Measurements from ENCODE around the gene CDK10.
"Not testable (repeated sequence)": the region's sequence is repeated elsewhere in the genome, so short reads cannot be mapped to it uniquely, and the experiment has no call there.

The CDK10 gene

DNA sequence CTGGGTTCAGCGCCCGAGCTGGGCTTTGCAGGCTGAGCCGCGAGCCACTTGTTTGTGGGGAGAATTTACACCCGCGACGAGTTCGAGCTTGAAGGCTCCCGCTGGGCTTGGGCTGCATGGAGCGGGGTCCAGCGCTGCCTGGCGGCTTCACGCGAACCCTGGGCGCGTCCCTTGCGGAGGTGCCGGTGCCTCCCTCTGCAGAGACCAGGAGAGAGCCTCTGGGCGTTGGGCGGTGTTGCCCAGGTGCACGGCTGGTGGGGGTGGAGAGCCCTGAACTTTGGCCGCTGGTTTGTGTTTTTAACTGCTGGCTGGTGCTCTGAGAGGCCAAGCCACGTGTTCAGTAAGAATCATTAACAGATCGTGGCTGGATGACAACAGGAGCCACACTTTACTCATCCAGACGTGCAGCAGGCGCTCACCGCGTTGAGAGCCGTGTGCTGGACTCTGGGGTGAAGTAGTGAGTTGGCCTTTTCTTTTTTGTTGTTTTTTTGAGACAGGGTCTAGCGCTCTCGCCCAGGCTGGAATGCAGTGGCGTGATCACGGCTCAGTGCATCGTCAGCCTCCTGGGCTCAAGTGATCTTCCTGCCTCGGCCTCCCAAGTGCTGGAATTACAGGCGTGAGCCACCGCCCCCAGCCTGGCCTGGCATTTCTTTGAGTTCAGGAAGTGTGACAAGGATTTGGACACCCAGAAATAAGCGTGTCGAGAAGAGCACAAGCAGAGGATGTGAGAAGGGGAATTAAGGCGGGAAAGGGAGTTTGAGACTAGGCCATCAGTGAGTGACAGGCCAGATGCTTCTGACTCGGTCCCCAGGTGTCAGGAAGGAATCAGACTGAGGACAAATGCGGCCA, 827 bp downstream of the CDK10 start:
- no peak for DNase-seq (ENCODE audit: low read depth, low spot score)
- peak overlapping the region; percentile 96 for H3K9ac ChIP-seq (ENCODE audit: insufficient read length, low read depth)
- H3K27me3 ChIP-seq (ENCODE audit: insufficient read depth, insufficient read length), result no peaks in the 10 kb centered on the region
- H3K9me3 ChIP-seq (ENCODE audit: insufficient read depth, low read length), result peaks cover 28% of the 10 kb centered on the region; the same call in 1 of the 2 replicates
- H3K36me3 ChIP-seq (ENCODE audit: insufficient read depth, insufficient read length, low read length), result peaks cover 54% of the 10 kb centered on the region
- TF ChIP-seq ZNF274 (IDR thresholded peaks at IDR 0.05; ENCODE audit: low read depth, low read length) (no peak), SUZ12 (IDR thresholded peaks at IDR 0.05; ENCODE audit: extremely low read depth, insufficient read depth, insufficient read length) (no peak), YY1 (IDR thresholded peaks at IDR 0.05; ENCODE audit: insufficient read depth, insufficient read length) (no peak)
- H3K4me3 ChIP-seq (ENCODE audit: insufficient read length, low read depth), result peak overlapping the region; percentile 97
- H3K4me1 ChIP-seq (ENCODE audit: insufficient read depth, insufficient read length), result peaks cover 17% of the 10 kb centered on the region

DNA sequence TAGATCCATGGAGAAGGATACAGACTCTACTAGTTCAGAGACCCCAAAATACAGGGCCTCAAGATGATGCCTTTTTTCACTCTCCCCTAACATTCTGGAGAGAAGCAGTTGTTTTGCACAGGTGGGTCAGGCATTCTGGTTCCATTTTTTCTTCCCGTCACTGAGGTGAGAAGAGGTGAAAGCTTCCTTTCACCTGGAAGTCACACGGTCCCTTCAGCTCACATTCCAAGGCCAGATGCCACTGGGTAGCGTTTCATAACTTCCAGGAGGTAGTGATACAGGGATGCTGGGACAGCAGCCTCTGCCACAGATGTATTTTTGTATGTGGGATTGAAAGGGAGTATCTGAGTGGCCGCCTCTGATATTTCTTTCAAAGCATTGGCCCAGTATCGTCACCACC, 1.9 kb downstream of the CDK10 start:
- peaks cover 18% of the 10 kb centered on the region; the same call in 1 of the 2 replicates for H3K9me3 ChIP-seq (ENCODE audit: insufficient read depth, low read length)
- H3K4me3 ChIP-seq (ENCODE audit: insufficient read length, low read depth), result no peak overlapping the region
- H3K4me1 ChIP-seq (ENCODE audit: insufficient read depth, insufficient read length), result peaks cover 17% of the 10 kb centered on the region
- peaks cover 62% of the 10 kb centered on the region for H3K36me3 ChIP-seq (ENCODE audit: insufficient read depth, insufficient read length, low read length)
- H3K9ac ChIP-seq (ENCODE audit: insufficient read length, low read depth), result no peak overlapping the region
- no peak for TF ChIP-seq SUZ12 (IDR thresholded peaks at IDR 0.05; ENCODE audit: extremely low read depth, insufficient read depth, insufficient read length)
- no peak for TF ChIP-seq YY1 (IDR thresholded peaks at IDR 0.05; ENCODE audit: insufficient read depth, insufficient read length)
- TF ChIP-seq ZNF274 (IDR thresholded peaks at IDR 0.05; ENCODE audit: low read depth, low read length), result no peak
- no peaks in the 10 kb centered on the region for H3K27me3 ChIP-seq (ENCODE audit: insufficient read depth, insufficient read length)
- no peak for DNase-seq (ENCODE audit: low read depth, low spot score)

DNA sequence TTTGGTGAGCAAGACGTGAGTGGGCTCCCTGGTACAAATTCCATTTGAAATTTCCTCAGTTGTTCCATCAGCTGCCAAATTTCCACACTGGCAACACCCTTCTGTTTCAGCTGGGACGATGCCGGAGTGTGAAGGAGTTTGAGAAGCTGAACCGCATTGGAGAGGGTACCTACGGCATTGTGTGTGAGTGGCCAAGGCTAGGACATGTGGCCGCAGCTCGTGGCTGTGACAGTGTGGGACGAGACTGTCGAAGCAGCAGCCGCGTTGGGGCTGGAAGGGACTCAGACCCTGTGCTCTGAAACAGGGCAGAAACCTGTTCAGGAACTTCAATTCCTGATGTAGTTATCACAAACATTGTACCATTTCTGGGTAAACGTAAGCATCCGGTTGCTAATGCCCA, 2.7 kb downstream of the CDK10 start:
- no peaks in the 10 kb centered on the region for H3K27me3 ChIP-seq (ENCODE audit: insufficient read depth, insufficient read length)
- no peak overlapping the region for H3K4me3 ChIP-seq (ENCODE audit: insufficient read length, low read depth)
- peaks cover 66% of the 10 kb centered on the region for H3K36me3 ChIP-seq (ENCODE audit: insufficient read depth, insufficient read length, low read length)
- no peak for TF ChIP-seq SUZ12 (IDR thresholded peaks at IDR 0.05; ENCODE audit: extremely low read depth, insufficient read depth, insufficient read length)
- TF ChIP-seq ZNF274 (IDR thresholded peaks at IDR 0.05; ENCODE audit: low read depth, low read length), result no peak
- TF ChIP-seq YY1 (IDR thresholded peaks at IDR 0.05; ENCODE audit: insufficient read depth, insufficient read length), result no peak
- H3K9ac ChIP-seq (ENCODE audit: insufficient read length, low read depth), result no peak overlapping the region
- peaks cover 14% of the 10 kb centered on the region; the same call in 1 of the 2 replicates for H3K9me3 ChIP-seq (ENCODE audit: insufficient read depth, low read length)
- H3K4me1 ChIP-seq (ENCODE audit: insufficient read depth, insufficient read length), result peaks cover 17% of the 10 kb centered on the region
- no peak for DNase-seq (ENCODE audit: low read depth, low spot score)

DNA sequence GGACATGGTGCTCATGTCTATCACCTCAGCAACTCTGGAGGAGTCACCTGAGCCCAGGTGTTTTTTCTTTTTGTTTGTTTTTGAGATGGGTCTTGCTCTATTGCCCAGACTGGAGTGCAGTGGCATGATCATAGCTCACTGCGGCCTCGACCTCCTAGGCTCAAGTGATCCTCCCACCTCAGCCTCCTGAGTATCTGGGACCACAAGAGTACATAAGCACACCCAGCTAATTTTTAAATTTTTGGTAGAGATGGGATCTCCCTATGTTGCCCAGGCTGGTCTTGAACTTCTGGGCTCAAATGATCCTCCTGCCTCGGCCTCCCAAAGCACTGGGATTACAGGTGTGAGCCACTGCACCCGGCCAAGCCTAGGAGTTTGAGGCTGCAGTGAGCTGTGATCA, 3.1 kb downstream of the CDK10 start:
- not testable (repeated sequence) for H3K9ac ChIP-seq (ENCODE audit: insufficient read length, low read depth); DNase-seq (ENCODE audit: low read depth, low spot score); H3K4me3 ChIP-seq (ENCODE audit: insufficient read length, low read depth); H3K27me3 ChIP-seq (ENCODE audit: insufficient read depth, insufficient read length)
- H3K4me1 ChIP-seq (ENCODE audit: insufficient read depth, insufficient read length), result peaks cover 21% of the 10 kb centered on the region
- H3K36me3 ChIP-seq (ENCODE audit: insufficient read depth, insufficient read length, low read length), result peaks cover 70% of the 10 kb centered on the region
- peaks cover 12% of the 10 kb centered on the region; the same call in 1 of the 2 replicates for H3K9me3 ChIP-seq (ENCODE audit: insufficient read depth, low read length)

DNA sequence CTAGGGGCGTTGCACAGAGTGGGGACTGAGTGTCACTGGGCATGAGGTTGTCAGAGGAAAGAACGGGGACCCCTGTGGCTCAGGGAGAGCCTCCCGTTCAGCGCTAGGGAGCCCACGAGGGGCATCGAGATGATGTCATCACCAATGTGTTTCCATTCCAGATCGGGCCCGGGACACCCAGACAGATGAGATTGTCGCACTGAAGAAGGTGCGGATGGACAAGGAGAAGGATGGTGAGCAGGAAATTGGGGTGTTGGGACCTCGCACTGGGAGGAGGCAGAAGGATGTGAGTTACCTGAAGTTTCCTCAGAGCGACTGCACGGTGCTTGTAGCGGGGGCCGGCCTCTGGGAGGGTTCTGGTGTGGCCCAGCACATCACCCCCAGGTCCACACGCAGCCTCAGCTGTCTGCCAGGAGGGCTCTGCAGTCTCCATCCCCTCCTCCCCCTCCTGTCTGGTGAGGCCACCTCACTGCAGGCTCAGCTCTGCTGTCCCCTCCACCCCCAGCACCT, 4.0 kb downstream of the CDK10 start:
- DNase-seq (ENCODE audit: low read depth, low spot score), result no peak
- no peak for TF ChIP-seq SUZ12 (IDR thresholded peaks at IDR 0.05; ENCODE audit: extremely low read depth, insufficient read depth, insufficient read length)
- TF ChIP-seq ZNF274 (IDR thresholded peaks at IDR 0.05; ENCODE audit: low read depth, low read length), result no peak
- TF ChIP-seq YY1 (IDR thresholded peaks at IDR 0.05; ENCODE audit: insufficient read depth, insufficient read length), result no peak
- Histone ChIP-seq H3K4me3 (ENCODE audit: insufficient read length, low read depth) (no peak overlapping the region), H3K4me1 (ENCODE audit: insufficient read depth, insufficient read length) (peaks cover 28% of the 10 kb centered on the region), H3K36me3 (ENCODE audit: insufficient read depth, insufficient read length, low read length) (peaks cover 77% of the 10 kb centered on the region), H3K27me3 (ENCODE audit: insufficient read depth, insufficient read length) (no peaks in the 10 kb centered on the region), H3K9me3 (ENCODE audit: insufficient read depth, low read length) (peaks cover 4% of the 10 kb centered on the region; the same call in 1 of the 2 replicates), H3K9ac (ENCODE audit: insufficient read length, low read depth) (no peak overlapping the region)

DNA sequence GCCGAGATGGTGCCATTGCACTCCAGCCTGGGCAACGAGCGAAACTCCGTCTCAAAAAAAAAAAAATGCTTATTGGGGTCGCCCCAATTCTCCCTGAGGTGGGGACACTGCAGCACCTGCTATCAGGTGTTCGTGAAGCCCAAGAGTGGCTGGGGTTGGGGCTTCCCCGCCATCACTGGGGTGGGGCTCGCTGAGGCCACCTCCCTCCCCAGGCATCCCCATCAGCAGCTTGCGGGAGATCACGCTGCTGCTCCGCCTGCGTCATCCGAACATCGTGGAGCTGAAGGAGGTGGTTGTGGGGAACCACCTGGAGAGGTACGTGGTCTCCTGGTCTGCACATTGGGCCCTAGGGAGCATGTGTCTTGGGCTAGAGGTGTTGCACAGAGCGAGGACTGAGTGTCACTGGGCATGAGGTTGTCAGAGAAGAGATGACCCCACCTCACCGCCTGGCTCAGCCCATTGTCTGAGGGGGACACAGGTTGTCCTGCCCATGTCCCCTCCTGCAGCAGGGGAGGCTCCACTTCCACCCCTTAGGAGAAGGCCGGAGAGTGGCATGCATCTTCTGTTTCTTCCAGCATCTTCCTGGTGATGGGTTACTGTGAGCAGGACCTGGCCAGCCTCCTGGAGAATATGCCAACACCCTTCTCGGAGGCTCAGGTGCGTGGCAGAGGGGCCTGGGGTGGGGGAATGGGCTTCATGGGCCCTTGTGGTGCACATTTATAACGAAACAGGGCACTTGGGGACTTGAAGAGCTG, 4.9 kb downstream of the CDK10 start:
- H3K9ac ChIP-seq (ENCODE audit: insufficient read length, low read depth), result peak overlapping the region; percentile 74
- peaks cover 79% of the 10 kb centered on the region for H3K36me3 ChIP-seq (ENCODE audit: insufficient read depth, insufficient read length, low read length)
- no peaks in the 10 kb centered on the region for H3K9me3 ChIP-seq (ENCODE audit: insufficient read depth, low read length)

More for the DNA sequence above, 4.9 kb downstream of the CDK10 start:
- no peak for TF ChIP-seq ZNF274 (IDR thresholded peaks at IDR 0.05; ENCODE audit: low read depth, low read length)
- no peak for TF ChIP-seq SUZ12 (IDR thresholded peaks at IDR 0.05; ENCODE audit: extremely low read depth, insufficient read depth, insufficient read length)
- TF ChIP-seq YY1 (IDR thresholded peaks at IDR 0.05; ENCODE audit: insufficient read depth, insufficient read length), result no peak
- DNase-seq (ENCODE audit: low read depth, low spot score), result no peak
- Histone ChIP-seq H3K4me1 (ENCODE audit: insufficient read depth, insufficient read length) (peaks cover 33% of the 10 kb centered on the region), H3K27me3 (ENCODE audit: insufficient read depth, insufficient read length) (no peaks in the 10 kb centered on the region), H3K4me3 (ENCODE audit: insufficient read length, low read depth) (no peak overlapping the region)
